ENCODE results near the gene GPR158.

Gene GPR158

GRCh38 chr10:25504838-25505237 is 330.0 kb downstream of the GPR158 start:
- no peak for DNase-seq (ENCODE audit: low read depth)

- DNase-seq (ENCODE audit: low read depth), result no peak
Measured at GRCh38 chr10:25505466-25505865, 330.7 kb downstream of the GPR158 start.

GRCh38 chr10:25506821-25507335 is 332.1 kb downstream of the GPR158 start:
- DNase-seq (ENCODE audit: low read depth), result no peak

- DNase-seq (ENCODE audit: low read depth), result no peak
Measured at GRCh38 chr10:25508112-25508815, 333.5 kb downstream of the GPR158 start.

GRCh38 chr10:25509151-25509550 is 334.4 kb downstream of the GPR158 start:
- DNase-seq (ENCODE audit: low read depth), result no peak

GRCh38 chr10:25522294-25522693 is 347.5 kb downstream of the GPR158 start:
- no peak for DNase-seq (ENCODE audit: low read depth)

- DNase-seq (ENCODE audit: low read depth), result no peak
Measured at GRCh38 chr10:25522946-25523608, 348.3 kb downstream of the GPR158 start.

GRCh38 chr10:25530306-25530705 is 355.5 kb downstream of the GPR158 start:
- no peak for DNase-seq (ENCODE audit: low read depth)

GRCh38 chr10:25531457-25532061 is 356.8 kb downstream of the GPR158 start:
- no peak for DNase-seq (ENCODE audit: low read depth)

GRCh38 chr10:25532213-25532612 is 357.4 kb downstream of the GPR158 start:
- DNase-seq (ENCODE audit: low read depth), result no peak

GRCh38 chr10:25536027-25536426 is 361.2 kb downstream of the GPR158 start:
- no peak for DNase-seq (ENCODE audit: low read depth)

- DNase-seq (ENCODE audit: low read depth), result no peak
Measured at GRCh38 chr10:25547382-25547781, 372.6 kb downstream of the GPR158 start.

GRCh38 chr10:25552283-25552919 is 377.6 kb downstream of the GPR158 start:
- DNase-seq (ENCODE audit: low read depth), result no peak

GRCh38 chr10:25555865-25556264 is 381.1 kb downstream of the GPR158 start:
- no peak for DNase-seq (ENCODE audit: low read depth)

- no peak for DNase-seq (ENCODE audit: low read depth)
Measured at GRCh38 chr10:25556457-25556856, 381.7 kb downstream of the GPR158 start.

GRCh38 chr10:25557136-25557535 is 382.3 kb downstream of the GPR158 start:
- no peak for DNase-seq (ENCODE audit: low read depth)

GRCh38 chr10:25561758-25562157 is 387.0 kb downstream of the GPR158 start:
- DNase-seq (ENCODE audit: low read depth), result no peak

GRCh38 chr10:25562547-25562946 is 387.7 kb downstream of the GPR158 start:
- DNase-seq (ENCODE audit: low read depth), result no peak

- no peak for DNase-seq (ENCODE audit: low read depth)
Measured at GRCh38 chr10:25564351-25564750, 389.6 kb downstream of the GPR158 start.

- no peak for DNase-seq (ENCODE audit: low read depth)
Measured at GRCh38 chr10:25565570-25565969, 390.8 kb downstream of the GPR158 start.

- no peak for DNase-seq (ENCODE audit: low read depth)
Measured at GRCh38 chr10:25573316-25573715, 398.5 kb downstream of the GPR158 start.

- DNase-seq (ENCODE audit: low read depth), result no peak
Measured at GRCh38 chr10:25575343-25575742, 400.5 kb downstream of the GPR158 start.

GRCh38 chr10:25578061-25578460 is 403.3 kb downstream of the GPR158 start:
- no peak for DNase-seq (ENCODE audit: low read depth)

Data from stimulated activated CD8-positive, alpha-beta memory T cell treated with anti-CD3 and anti-CD28 coated beads, Interleukin-7, amount 100 ng/mL, for 24 hours (primary cell).